ENCODE results near the gene C20orf173. TPM values are rescaled to one million over a fixed set of nuclear protein-coding genes. Genes with fewer than 3 reads are reported as not detected.

The C20orf173 gene
- total RNA-seq, 2 experiments from 2014 or later: not detected

DNA sequence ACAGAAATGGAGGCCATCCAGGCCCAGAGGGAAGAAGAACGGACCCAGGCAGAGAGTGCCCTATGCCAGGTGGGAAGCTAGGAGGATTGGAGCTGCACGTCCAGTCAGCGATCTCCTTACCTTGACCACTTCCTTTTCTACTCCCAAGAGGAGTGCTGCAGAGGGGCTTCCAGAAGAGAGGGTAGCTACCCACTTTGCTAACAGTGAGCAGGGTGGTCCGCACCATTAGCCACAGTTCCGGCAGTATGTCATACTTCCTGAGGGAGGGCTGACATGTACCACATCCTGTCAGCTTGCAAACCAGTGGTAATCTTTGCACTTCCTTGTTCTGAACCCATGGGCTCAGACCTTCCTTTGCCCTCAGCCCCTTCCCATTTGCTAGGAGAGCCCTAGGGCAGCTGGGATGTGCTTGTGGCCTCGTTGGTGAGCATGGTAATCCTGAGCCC is 38.7 kb downstream of the C20orf173 start:
- Mint-ChIP-seq H3K27ac (peak overlapping the region; percentile 98), H3K4me3 (peak overlapping the region; percentile 100), H3K9me3 (no peaks in the 10 kb centered on the region), H3K27me3 (no peaks in the 10 kb centered on the region), H3K4me1 (ENCODE audit: low read depth) (peaks cover 72% of the 10 kb centered on the region), H3K36me3 (ENCODE audit: low read depth) (peaks cover 87% of the 10 kb centered on the region)
- Histone ChIP-seq H3K36me3 (ENCODE audit: insufficient read depth, low read length) (peaks cover 39% of the 10 kb centered on the region), H3K4me1 (ENCODE audit: insufficient read depth, low read length) (peaks cover 59% of the 10 kb centered on the region), H3K27ac (ENCODE audit: low read depth in 1 of 2, low read length in 2 of 2) (peak overlapping the region; percentile 63 to 87), H3K27me3 (ENCODE audit: control insufficient read depth in 1 of 2, insufficient read depth in 2 of 2, low read length in 2 of 2) (no peaks in the 10 kb centered on the region), H3K4me3 (ENCODE audit: low read length) (peak overlapping the region; percentile 94), H3K9me3 (ENCODE audit: control insufficient read depth in 1 of 2, insufficient read depth in 1 of 2, low read length in 2 of 2) (no peaks in the 10 kb centered on the region)
- ATAC-seq (ENCODE audit: poor library complexity) (peak; percentile 99), DNase-seq (peak; percentile 41 to 89 (median 59))
- POLR2A ChIA-PET: interaction anchor here (0.6 to 3.1 kb wide), 28 partner anchors 8 to 1128 kb away, joined by 3 to 33 read pairs (median 4); partner anchors contain the start of genes CEP250, CPNE1, EDEM2 and EIF6
- TF ChIP-seq, protein P1, sequence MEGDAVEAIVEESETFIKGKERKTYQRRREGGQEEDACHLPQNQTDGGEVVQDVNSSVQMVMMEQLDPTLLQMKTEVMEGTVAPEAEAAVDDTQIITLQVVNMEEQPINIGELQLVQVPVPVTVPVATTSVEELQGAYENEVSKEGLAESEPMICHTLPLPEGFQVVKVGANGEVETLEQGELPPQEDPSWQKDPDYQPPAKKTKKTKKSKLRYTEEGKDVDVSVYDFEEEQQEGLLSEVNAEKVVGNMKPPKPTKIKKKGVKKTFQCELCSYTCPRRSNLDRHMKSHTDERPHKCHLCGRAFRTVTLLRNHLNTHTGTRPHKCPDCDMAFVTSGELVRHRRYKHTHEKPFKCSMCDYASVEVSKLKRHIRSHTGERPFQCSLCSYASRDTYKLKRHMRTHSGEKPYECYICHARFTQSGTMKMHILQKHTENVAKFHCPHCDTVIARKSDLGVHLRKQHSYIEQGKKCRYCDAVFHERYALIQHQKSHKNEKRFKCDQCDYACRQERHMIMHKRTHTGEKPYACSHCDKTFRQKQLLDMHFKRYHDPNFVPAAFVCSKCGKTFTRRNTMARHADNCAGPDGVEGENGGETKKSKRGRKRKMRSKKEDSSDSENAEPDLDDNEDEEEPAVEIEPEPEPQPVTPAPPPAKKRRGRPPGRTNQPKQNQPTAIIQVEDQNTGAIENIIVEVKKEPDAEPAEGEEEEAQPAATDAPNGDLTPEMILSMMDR (IDR thresholded peaks at IDR 0.05): no peak
- CTCF ChIA-PET: interaction anchor here (0.8 to 1.2 kb wide), 3 partner anchors 28 to 43 kb away, joined by 3 to 6 read pairs (median 3); partner anchors contain the start of gene CEP250
- intact Hi-C loops (cut with DNase I, micrococcal nuclease): loop anchor here (2.0 to 5.0 kb wide), 3 partner anchors 28 to 172 kb away; partner anchors contain the start of genes CEP250 (in 1 of the 2), CPNE1 (in 1 of the 2) and RBM12 (in 1 of the 2)

DNA sequence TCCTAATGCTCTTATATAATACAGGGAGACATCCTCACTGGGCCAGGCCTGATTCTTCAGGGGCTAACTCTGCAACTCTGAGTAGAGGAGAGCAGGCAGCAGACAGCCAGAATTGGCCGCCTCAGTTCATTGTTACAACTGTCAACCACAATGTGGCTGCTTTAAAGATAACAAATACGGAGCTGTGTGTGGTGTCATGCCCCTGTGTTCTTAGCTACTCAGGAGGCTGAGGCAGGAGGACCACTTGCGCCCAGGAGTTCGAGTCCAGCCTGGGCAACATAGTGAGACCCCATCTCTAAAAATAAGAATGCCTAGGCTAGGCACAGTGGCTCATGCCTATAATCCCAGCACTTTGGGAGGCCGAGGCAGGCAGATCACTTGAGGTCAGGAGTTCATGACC is 39.7 kb downstream of the C20orf173 start:
- DNase-seq (peak in 2 of 14 experiments; percentile 13 to 47), ATAC-seq (ENCODE audit: poor library complexity) (no peak)
- TF ChIP-seq, protein P1 (IDR thresholded peaks at IDR 0.05): no peak
- Mint-ChIP-seq H3K27ac (peak overlapping the region; percentile 98), H3K4me3 (peak overlapping the region; percentile 79), H3K9me3 (no peaks in the 10 kb centered on the region), H3K4me1 (ENCODE audit: low read depth) (peaks cover 66% of the 10 kb centered on the region), H3K27me3 (no peaks in the 10 kb centered on the region), H3K36me3 (ENCODE audit: low read depth) (peaks cover 81% of the 10 kb centered on the region)
- peaks cover 29% of the 10 kb centered on the region for H3K36me3 ChIP-seq (ENCODE audit: insufficient read depth, low read length)
- H3K4me3 ChIP-seq (ENCODE audit: low read length): peak overlapping the region; percentile 94
- POLR2A ChIA-PET: interaction anchor here (1.2 to 3.1 kb wide), 4 partner anchors 26 to 464 kb away, joined by 3 to 31 read pairs (median 15); partner anchors contain the start of genes CEP250, SCAND1 and SPAG4
- peaks cover 64% of the 10 kb centered on the region for H3K4me1 ChIP-seq (ENCODE audit: insufficient read depth, low read length)
- CTCF ChIA-PET: interaction anchor here (1.1 kb wide), 1 partner anchor 26 kb away, joined by 3 read pairs; no protein-coding TSS in a partner anchor
- no peaks in the 10 kb centered on the region for H3K27me3 ChIP-seq (ENCODE audit: control insufficient read depth in 1 of 2, insufficient read depth in 2 of 2, low read length in 2 of 2)
- intact Hi-C loops (cut with DNase I, micrococcal nuclease): loop anchor here (2.0 to 5.0 kb wide), 3 partner anchors 27 to 173 kb away; partner anchors contain the start of genes CEP250 (in 1 of the 2), CPNE1 (in 1 of the 2) and RBM12 (in 1 of the 2)
- no peaks in the 10 kb centered on the region for H3K9me3 ChIP-seq (ENCODE audit: control insufficient read depth in 1 of 2, insufficient read depth in 1 of 2, low read length in 2 of 2)
- no peak overlapping the region for H3K27ac ChIP-seq (ENCODE audit: low read depth in 1 of 2, low read length in 2 of 2)

DNA sequence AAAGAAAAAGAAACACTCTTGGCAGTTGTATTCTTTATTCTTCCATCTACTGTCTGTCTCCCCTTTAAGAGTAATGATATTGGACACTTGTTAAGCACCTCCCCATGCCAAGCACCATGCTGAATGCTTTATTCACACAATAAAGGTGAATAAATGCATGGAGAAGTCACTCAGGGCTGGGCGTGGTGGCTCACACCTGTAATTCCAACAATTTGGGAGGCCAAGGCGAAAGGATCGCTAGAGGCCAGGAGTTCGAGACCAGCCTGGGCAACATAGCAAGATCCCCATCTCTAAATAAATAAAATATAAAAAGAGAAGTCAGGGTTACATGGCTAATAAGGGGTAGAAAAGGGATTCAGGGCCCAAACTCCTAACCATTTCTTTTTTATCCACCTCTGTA is 42.0 kb downstream of the C20orf173 start:
- no peak for DNase-seq
- Histone ChIP-seq H3K27me3 (ENCODE audit: control insufficient read depth in 1 of 2, insufficient read depth in 2 of 2, low read length in 2 of 2) (no peaks in the 10 kb centered on the region), H3K4me1 (ENCODE audit: insufficient read depth, low read length) (peaks cover 46% of the 10 kb centered on the region), H3K27ac (ENCODE audit: low read depth in 1 of 2, low read length in 2 of 2) (no peak overlapping the region), H3K36me3 (ENCODE audit: insufficient read depth, low read length) (peaks cover 17% of the 10 kb centered on the region), H3K9me3 (ENCODE audit: control insufficient read depth in 1 of 2, insufficient read depth in 1 of 2, low read length in 2 of 2) (no peaks in the 10 kb centered on the region), H3K4me3 (ENCODE audit: low read length) (no peak overlapping the region)
- Mint-ChIP-seq H3K9me3 (no peaks in the 10 kb centered on the region), H3K27me3 (no peaks in the 10 kb centered on the region), H3K4me1 (ENCODE audit: low read depth) (peaks cover 62% of the 10 kb centered on the region), H3K27ac (peak overlapping the region; percentile 20), H3K36me3 (ENCODE audit: low read depth) (peaks cover 73% of the 10 kb centered on the region), H3K4me3 (no peak overlapping the region)
- TF ChIP-seq, protein P1 (IDR thresholded peaks at IDR 0.05): no peak
- intact Hi-C loops (cut with DNase I, micrococcal nuclease): no loop called here
- ATAC-seq (ENCODE audit: poor library complexity): no peak
- POLR2A ChIA-PET: no interaction called here
- CTCF ChIA-PET: no interaction called here
